ENCODE data around the gene SFMBT2. TPM values are rescaled to one million over a fixed set of nuclear protein-coding genes. Genes with fewer than 3 reads are reported as not detected.

SFMBT2 gene
- polyA plus RNA-seq, 1 donor, result 6.3 TPM

GRCh38 chr10:7265396-7266123, 145.3 kb downstream of the SFMBT2 start:
- DNase-seq (ENCODE audit: low read depth), result no peak

GRCh38 chr10:7264313-7264756, 146.5 kb downstream of the SFMBT2 start:
- no peak for DNase-seq (ENCODE audit: low read depth)

GRCh38 chr10:7263616-7264015, 147.2 kb downstream of the SFMBT2 start:
- DNase-seq (ENCODE audit: low read depth), result no peak

- DNase-seq (ENCODE audit: low read depth), result no peak
These were observed 149.5 kb downstream of the SFMBT2 start for GRCh38 chr10:7261351-7261750.

GRCh38 chr10:7260912-7261311, 149.9 kb downstream of the SFMBT2 start:
- no peak for DNase-seq (ENCODE audit: low read depth)

- DNase-seq (ENCODE audit: low read depth), result peak; percentile 58
These were observed 150.4 kb downstream of the SFMBT2 start for GRCh38 chr10:7260412-7260900.

- DNase-seq (ENCODE audit: low read depth), result no peak
These were observed 151.8 kb downstream of the SFMBT2 start for GRCh38 chr10:7258948-7259523.

- DNase-seq (ENCODE audit: low read depth), result no peak
These were observed 155.3 kb downstream of the SFMBT2 start for GRCh38 chr10:7255517-7255916.

GRCh38 chr10:7251696-7252465, 159.0 kb downstream of the SFMBT2 start:
- DNase-seq (ENCODE audit: low read depth), result no peak

GRCh38 chr10:7250236-7250635, 160.6 kb downstream of the SFMBT2 start:
- no peak for DNase-seq (ENCODE audit: low read depth)

GRCh38 chr10:7248585-7249164, 162.2 kb downstream of the SFMBT2 start:
- no peak for DNase-seq (ENCODE audit: low read depth)

- no peak for DNase-seq (ENCODE audit: low read depth)
These were observed 162.7 kb downstream of the SFMBT2 start for GRCh38 chr10:7248148-7248547.

GRCh38 chr10:7245505-7245904, 165.3 kb downstream of the SFMBT2 start:
- no peak for DNase-seq (ENCODE audit: low read depth)

GRCh38 chr10:7243873-7244272, 167.0 kb downstream of the SFMBT2 start:
- DNase-seq (ENCODE audit: low read depth), result no peak

- no peak for DNase-seq (ENCODE audit: low read depth)
These were observed 167.7 kb downstream of the SFMBT2 start for GRCh38 chr10:7243139-7243538.

- no peak for DNase-seq (ENCODE audit: low read depth)
These were observed 171.4 kb downstream of the SFMBT2 start for GRCh38 chr10:7239312-7239985.

GRCh38 chr10:7235376-7235775, 175.5 kb downstream of the SFMBT2 start:
- DNase-seq (ENCODE audit: low read depth), result no peak

GRCh38 chr10:7234109-7234508, 176.7 kb downstream of the SFMBT2 start:
- no peak for DNase-seq (ENCODE audit: low read depth)

GRCh38 chr10:7233259-7233991, 177.4 kb downstream of the SFMBT2 start:
- no peak for DNase-seq (ENCODE audit: low read depth)

- no peak for DNase-seq (ENCODE audit: low read depth)
These were observed 179.1 kb downstream of the SFMBT2 start for GRCh38 chr10:7231509-7232414.

All from forelimb muscle (tissue), 1 donor.